ENCODE measurements around the gene LAMA1.
"Not testable (repeated sequence)": the region's sequence is repeated elsewhere in the genome, so short reads cannot be mapped to it uniquely, and the experiment has no call there.

The LAMA1 gene
- 0 to 3.1 (median 0) reads per million in 9 experiments for total RNA-seq

GRCh38 chr18:7117390-7118355 is at the start of gene LAMA1:
TSS of gene LAMA1 (minus strand) at chr18:7117797. CDS start at chr18:7117720, 77 bp downstream.
- DNase-seq = no peak
- H3K4me1 Mint-ChIP-seq (ENCODE audit: low read depth in 2 of 2) = no peaks in the 10 kb centered on the region

GRCh38 chr18:7165846-7166393 is 48.3 kb upstream of the LAMA1 start:
- DNase-seq (no peak), ATAC-seq (replicated peaks) (no peak)
- Mint-ChIP-seq H3K9me3 (peaks cover 0 to 3% of the 10 kb centered on the region in 2 donors), H3K4me1 (ENCODE audit: low read depth in 2 of 2) (no peaks in the 10 kb centered on the region), H3K27ac (no peak overlapping the region), H3K27me3 (no peaks in the 10 kb centered on the region), H3K4me3 (no peak overlapping the region), H3K36me3 (ENCODE audit: insufficient read depth) (no peaks in the 10 kb centered on the region)

More at GRCh38 chr18:7117390-7118355, at the start of gene LAMA1:
- peaks cover 4% of the 10 kb centered on the region for H3K36me3 Mint-ChIP-seq (ENCODE audit: insufficient read depth)
- no peak within 1 kb of the TSS for H3K27ac Mint-ChIP-seq
- H3K9me3 Mint-ChIP-seq = peaks cover 9% of the 10 kb centered on the region in 2 donors
- ATAC-seq (replicated peaks) = no peak
- no peak within 1 kb of the TSS for H3K4me3 Mint-ChIP-seq
- peaks cover 17 to 25% of the 10 kb centered on the region in 2 donors for H3K27me3 Mint-ChIP-seq

GRCh38 chr18:7164323-7165004 is 46.9 kb upstream of the LAMA1 start:
- Mint-ChIP-seq H3K4me1 (ENCODE audit: low read depth in 2 of 2) (no peaks in the 10 kb centered on the region), H3K36me3 (ENCODE audit: insufficient read depth) (no peaks in the 10 kb centered on the region), H3K9me3 (peaks cover 0 to 3% of the 10 kb centered on the region in 2 donors), H3K4me3 (no peak overlapping the region), H3K27ac (no peak overlapping the region), H3K27me3 (no peaks in the 10 kb centered on the region)
- ATAC-seq (replicated peaks) = no peak
- no peak for DNase-seq

- Mint-ChIP-seq H3K27me3 (no peaks in the 10 kb centered on the region), H3K4me3 (no peak overlapping the region), H3K9me3 (no peaks in the 10 kb centered on the region), H3K36me3 (ENCODE audit: insufficient read depth) (no peaks in the 10 kb centered on the region), H3K4me1 (ENCODE audit: low read depth in 2 of 2) (no peaks in the 10 kb centered on the region), H3K27ac (no peak overlapping the region)
- DNase-seq (no peak), ATAC-seq (replicated peaks) (no peak)
Measured at GRCh38 chr18:7158216-7158615, 40.6 kb upstream of the LAMA1 start.

GRCh38 chr18:7157760-7158159 is 40.2 kb upstream of the LAMA1 start:
- Mint-ChIP-seq H3K36me3 (ENCODE audit: insufficient read depth) (no peaks in the 10 kb centered on the region), H3K27ac (no peak overlapping the region), H3K4me3 (no peak overlapping the region), H3K9me3 (no peaks in the 10 kb centered on the region), H3K27me3 (no peaks in the 10 kb centered on the region), H3K4me1 (ENCODE audit: low read depth in 2 of 2) (no peaks in the 10 kb centered on the region)
- DNase-seq (no peak), ATAC-seq (replicated peaks) (no peak)

- Mint-ChIP-seq H3K27me3 (no peaks in the 10 kb centered on the region), H3K4me1 (ENCODE audit: low read depth in 2 of 2) (no peaks in the 10 kb centered on the region), H3K36me3 (ENCODE audit: insufficient read depth) (no peaks in the 10 kb centered on the region), H3K9me3 (peaks cover 0 to 10% of the 10 kb centered on the region in 2 donors), H3K27ac (no peak overlapping the region), H3K4me3 (no peak overlapping the region)
- ATAC-seq (replicated peaks) = no peak
- no peak for DNase-seq
Measured at GRCh38 chr18:7155887-7156286, 38.3 kb upstream of the LAMA1 start.

GRCh38 chr18:7155092-7155491 is 37.5 kb upstream of the LAMA1 start:
- Mint-ChIP-seq H3K4me1 (ENCODE audit: low read depth in 2 of 2) (no peaks in the 10 kb centered on the region), H3K27ac (no peak overlapping the region), H3K9me3 (peaks cover 0 to 10% of the 10 kb centered on the region in 2 donors), H3K27me3 (no peaks in the 10 kb centered on the region), H3K36me3 (ENCODE audit: insufficient read depth) (no peaks in the 10 kb centered on the region), H3K4me3 (no peak overlapping the region)
- ATAC-seq (replicated peaks) = no peak
- no peak for DNase-seq

GRCh38 chr18:7152440-7152839 is 34.8 kb upstream of the LAMA1 start:
- no peak for DNase-seq
- H3K27ac Mint-ChIP-seq = no peak overlapping the region
- no peaks in the 10 kb centered on the region for H3K36me3 Mint-ChIP-seq (ENCODE audit: insufficient read depth)
- no peaks in the 10 kb centered on the region for H3K27me3 Mint-ChIP-seq
- ATAC-seq (replicated peaks) = no peak
- no peaks in the 10 kb centered on the region for H3K4me1 Mint-ChIP-seq (ENCODE audit: low read depth in 2 of 2)
- no peak overlapping the region for H3K4me3 Mint-ChIP-seq
- H3K9me3 Mint-ChIP-seq = peaks cover 3 to 16% of the 10 kb centered on the region in 2 donors

- DNase-seq (no peak), ATAC-seq (replicated peaks) (no peak)
- H3K9me3 Mint-ChIP-seq = peaks cover 11 to 15% of the 10 kb centered on the region in 2 donors
- no peaks in the 10 kb centered on the region for H3K27me3 Mint-ChIP-seq
- no peak overlapping the region for H3K27ac Mint-ChIP-seq
- no peak overlapping the region for H3K4me3 Mint-ChIP-seq
- H3K36me3 Mint-ChIP-seq (ENCODE audit: insufficient read depth) = peaks cover 3% of the 10 kb centered on the region
- H3K4me1 Mint-ChIP-seq (ENCODE audit: low read depth in 2 of 2) = no peaks in the 10 kb centered on the region
Measured at GRCh38 chr18:7147399-7147798, 29.8 kb upstream of the LAMA1 start.

- DNase-seq = no peak
- no peaks in the 10 kb centered on the region for H3K27me3 Mint-ChIP-seq
- H3K4me1 Mint-ChIP-seq (ENCODE audit: low read depth in 2 of 2) = no peaks in the 10 kb centered on the region
- peaks cover 3% of the 10 kb centered on the region for H3K36me3 Mint-ChIP-seq (ENCODE audit: insufficient read depth)
- H3K9me3 Mint-ChIP-seq = peaks cover 11 to 13% of the 10 kb centered on the region in 2 donors
- H3K4me3 Mint-ChIP-seq = no peak overlapping the region
- no peak overlapping the region for H3K27ac Mint-ChIP-seq
- ATAC-seq (replicated peaks) = no peak
Measured at GRCh38 chr18:7146067-7146466, 28.5 kb upstream of the LAMA1 start.

GRCh38 chr18:7144921-7145320 is 27.3 kb upstream of the LAMA1 start:
- not testable (repeated sequence) for H3K27ac Mint-ChIP-seq; ATAC-seq (replicated peaks); DNase-seq; H3K4me1 Mint-ChIP-seq (ENCODE audit: low read depth in 2 of 2); H3K36me3 Mint-ChIP-seq (ENCODE audit: insufficient read depth); H3K27me3 Mint-ChIP-seq; H3K4me3 Mint-ChIP-seq
- peaks cover 11 to 16% of the 10 kb centered on the region in 2 donors for H3K9me3 Mint-ChIP-seq

GRCh38 chr18:7141287-7141686 is 23.7 kb upstream of the LAMA1 start:
- no peaks in the 10 kb centered on the region for H3K4me1 Mint-ChIP-seq (ENCODE audit: low read depth in 2 of 2)
- no peak overlapping the region for H3K27ac Mint-ChIP-seq
- peaks cover 3% of the 10 kb centered on the region for H3K36me3 Mint-ChIP-seq (ENCODE audit: insufficient read depth)
- ATAC-seq (replicated peaks) (no peak), DNase-seq (no peak)
- H3K27me3 Mint-ChIP-seq = no peaks in the 10 kb centered on the region
- no peak overlapping the region for H3K4me3 Mint-ChIP-seq
- H3K9me3 Mint-ChIP-seq = peaks cover 4 to 10% of the 10 kb centered on the region in 2 donors

GRCh38 chr18:7139409-7139808 is 21.8 kb upstream of the LAMA1 start:
- no peaks in the 10 kb centered on the region for H3K36me3 Mint-ChIP-seq (ENCODE audit: insufficient read depth)
- DNase-seq (no peak), ATAC-seq (replicated peaks) (no peak)
- H3K4me3 Mint-ChIP-seq = no peak overlapping the region
- H3K27ac Mint-ChIP-seq = no peak overlapping the region
- H3K27me3 Mint-ChIP-seq = no peaks in the 10 kb centered on the region
- no peaks in the 10 kb centered on the region for H3K4me1 Mint-ChIP-seq (ENCODE audit: low read depth in 2 of 2)
- peaks cover 0 to 10% of the 10 kb centered on the region in 2 donors for H3K9me3 Mint-ChIP-seq

Data from effector memory CD8-positive, alpha-beta T cell (primary cell).